Measurements from ENCODE around the gene STAP2. TPM values are rescaled to one million over a fixed set of nuclear protein-coding genes. Genes with fewer than 3 reads are reported as not detected.
"Not testable (repeated sequence)": the region's sequence is repeated elsewhere in the genome, so short reads cannot be mapped to it uniquely, and the experiment has no call there.

Gene STAP2
- total and polyA plus RNA-seq, 10 of the 15 experiments (the other 5 are each of a cell fraction or from before 2014, with no cell fraction given), result 0.84 to 22.4 (median 15.2) TPM

GRCh38 chr19:4350111-4350510 lies 11.5 kb upstream of the STAP2 start (continued):
- TF ChIP-seq CEBPZ (IDR thresholded peaks at IDR 0.05; ENCODE audit: low read depth, low read length) (no peak), HDGF (IDR thresholded peaks at IDR 0.05) (no peak)

- ATAC-seq; DNase-seq (ENCODE audit: low read depth, low spot score); intact Hi-C loops (cut with micrococcal nuclease; ENCODE audit: unreplicated experiment); H3K27ac ChIP-seq (ENCODE audit: control insufficient read depth, insufficient read depth); H3K4me1 ChIP-seq (ENCODE audit: control insufficient read depth, insufficient read depth, low read length); H4K20me1 ChIP-seq (ENCODE audit: control insufficient read depth, insufficient read depth); H2AFZ ChIP-seq (ENCODE audit: control insufficient read depth, low read depth, low read length); H3K27me3 ChIP-seq (replicated peaks in 1 of 2; ENCODE audit: control insufficient read depth in 2 of 2, insufficient read depth in 2 of 2, low read length in 1 of 2); in situ Hi-C loops (cut with MboI); POLR2A ChIA-PET; H3K79me2 ChIP-seq (ENCODE audit: control insufficient read depth, insufficient read depth, low read length); H3K9me3 ChIP-seq (replicated peaks; ENCODE audit: control insufficient read depth, insufficient read depth, low read length); H3K4me3 ChIP-seq; H3K9ac ChIP-seq (ENCODE audit: control insufficient read depth, insufficient read depth, low read length); BruUV-seq (replicated peaks); FAIRE-seq; H3K4me2 ChIP-seq (ENCODE audit: control insufficient read depth, insufficient read depth); H3K36me3 ChIP-seq (ENCODE audit: control insufficient read depth in 2 of 2, insufficient read depth in 2 of 2, low read length in 1 of 2); RAD21 ChIA-PET (ENCODE audit: unreplicated experiment): not testable (repeated sequence)
- WGBS (ENCODE audit: insufficient coverage, insufficient replicate concordance, low lambda C conversion rate, missing lambda C conversion rate), result 94% methylated on average over 16 of the region's 16 CpGs
- CTCF ChIA-PET, result interaction anchor here (0.7 kb wide), 1 partner anchor 65 kb away, joined by 3 read pairs; no protein-coding TSS in a partner anchor
- SMC1A ChIA-PET (ENCODE audit: uncharacterized antibody, unreplicated experiment), result interaction anchor here (0.7 kb wide), 1 partner anchor 53 kb away, joined by 3 read pairs; no protein-coding TSS in a partner anchor
Observed at GRCh38 chr19:4349225-4349624, 10.6 kb upstream of the STAP2 start.

All from GM12878 (cell line).